K562 (cell line): Measurements from ENCODE around the gene CHPF. TPM values are rescaled to one million over a fixed set of nuclear protein-coding genes. Genes with fewer than 3 reads are reported as not detected.

Experiments used
- ARID2 ChIP-seq: fragments of 450-650 bp; IDR thresholded peaks from 2 replicates; pipeline ENCODE4 v1.6.1; 2017; ENCODE audit warnings: antibody characterized with exemption, mild to moderate bottlenecking
- MTA3 ChIP-seq: fragments of 450-650 bp; formaldehyde crosslinking; IDR thresholded peaks from 2 replicates; pipeline ENCODE4 v1.6.1; 2017; ENCODE audit warnings: mild to moderate bottlenecking, borderline replicate concordance
- MYBL2 ChIP-seq, 2 experiments: fragments of 450-650 bp in 1 of 2; sonication (generic) in 1 of 2; formaldehyde crosslinking in 1 of 2; IDR thresholded peaks; 2 replicates each; pipeline versions ENCODE4 v1.6.1 to v1.8.1; 2017 to 2022; ENCODE audit warnings: borderline replicate concordance in 1 of 2, inconsistent platforms in 1 of 2, low read depth in 1 of 2, mild to moderate bottlenecking in 1 of 2, missing genetic modification reagents in 1 of 2, moderate library complexity in 1 of 2
- PCBP2 ChIP-seq: fragments of 200-400 bp; formaldehyde crosslinking; IDR thresholded peaks from 2 replicates; pipeline ENCODE4 v1.6.1; 2018; ENCODE audit warnings: low read length, low read depth, mild to moderate bottlenecking, moderate library complexity; ENCODE audit not compliant: poor library complexity, severe bottlenecking
- STAT5A ChIP-seq: IDR thresholded peaks from 2 replicates; pipeline ENCODE4 v1.6.1; 2012; ENCODE audit warnings: low read length, inconsistent platforms, borderline replicate concordance
- TEAD4 ChIP-seq, 2 experiments: sonication (generic) in 1 of 2; formaldehyde crosslinking in 1 of 2; IDR thresholded peaks; 2 replicates each; pipeline versions ENCODE4 v1.6.1 to v1.8.0; 2012 to 2022; ENCODE audit warnings: borderline replicate concordance in 1 of 2, inconsistent platforms in 1 of 2, low read length in 1 of 2, mild to moderate bottlenecking in 1 of 2, missing genetic modification reagents in 1 of 2
- TRIM24 ChIP-seq, 2 experiments: fragments of 450-650 bp; IDR thresholded peaks; 2 replicates each; pipeline ENCODE4 v1.6.1; 2016
- ZNF23 ChIP-seq: fragments of 250-450 bp; sonication (Bioruptor Pico); IDR thresholded peaks from 2 replicates; pipeline ENCODE4 v1.4.0; 2020; ENCODE audit warnings: mild to moderate bottlenecking
- ZNF395 ChIP-seq: fragments of 200-800 bp; sonication (Bioruptor generic); IDR thresholded peaks from 2 replicates; pipeline ENCODE4 v1.6.1; 2017; ENCODE audit warnings: missing genetic modification characterization, missing compliant biosample characterization
- ZNF644 ChIP-seq: fragments of 200-800 bp; sonication (Bioruptor generic); IDR thresholded peaks from 2 replicates; pipeline ENCODE4 v1.6.1; 2016; ENCODE audit warnings: low read depth, missing genetic modification characterization, missing compliant biosample characterization
- polyA plus RNA-seq, 8 experiments: library from polyadenylated mRNA; depleted of rRNA in 4 of 8; stranded (reverse) in 5 of 8; unstranded in 3 of 8; fragments of >200 nt; fragmentation: Nextera tagmentation in 2 of 8; fragmentation: Illumina TruSeq in 1 of 8; extraction: Ambion mirVana in 2 of 8; extraction: Trizol in 1 of 8; gene quantifications; 2 replicates each; pipeline versions ENCODE4 v1.2.1 to v1.2.3, GENCODE V29; 2011 to 2014; ENCODE audit warnings: inconsistent platforms in 1 of 8, missing spikeins in 1 of 8
- total RNA-seq, 7 experiments: library from RNA; depleted of rRNA in 6 of 7; stranded (reverse); fragments of >200 nt in 6 of 7; fragmentation: Illumina TruSeq in 2 of 7; extraction: Trizol in 2 of 7; gene quantifications; 2 replicates each; pipeline versions ENCODE4 v1.2.1 to v1.2.3, GENCODE V29; 2011 to 2021; ENCODE audit warnings: low replicate concordance in 1 of 7
- TF ChIP-seq, protein P1 (sequence below): fragments of 450-650 bp; IDR thresholded peaks from 2 replicates; pipeline ENCODE4 v1.6.1; 2016
- TF ChIP-seq, protein P2 (sequence below), 2 experiments: fragments of 250-450 bp in 1 of 2; fragments of 450-650 bp in 1 of 2; sonication (Bioruptor Pico) in 1 of 2; IDR thresholded peaks; 2 replicates each; pipeline versions ENCODE4 v1.6.1 to v1.8.0; 2016 to 2021; ENCODE audit warnings: mild to moderate bottlenecking in 2 of 2, moderate library complexity in 2 of 2, missing compliant biosample characterization in 1 of 2, missing genetic modification characterization in 1 of 2
- TF ChIP-seq, protein P3 (sequence below), 2 experiments: fragments of 450-650 bp; formaldehyde crosslinking in 1 of 2; IDR thresholded peaks; 2 replicates each; pipeline versions ENCODE4 v1.4.0 to v1.6.1; 2014 to 2020; ENCODE audit warnings: mild to moderate bottlenecking in 2 of 2, borderline replicate concordance in 1 of 2, low read depth in 1 of 2

Gene CHPF
- total and polyA plus RNA-seq, 9 of the 15 experiments (the other 6 are each of a cell fraction or from before 2014, with no cell fraction given): 0.15 to 57.2 (median 7.9) TPM

DNA sequence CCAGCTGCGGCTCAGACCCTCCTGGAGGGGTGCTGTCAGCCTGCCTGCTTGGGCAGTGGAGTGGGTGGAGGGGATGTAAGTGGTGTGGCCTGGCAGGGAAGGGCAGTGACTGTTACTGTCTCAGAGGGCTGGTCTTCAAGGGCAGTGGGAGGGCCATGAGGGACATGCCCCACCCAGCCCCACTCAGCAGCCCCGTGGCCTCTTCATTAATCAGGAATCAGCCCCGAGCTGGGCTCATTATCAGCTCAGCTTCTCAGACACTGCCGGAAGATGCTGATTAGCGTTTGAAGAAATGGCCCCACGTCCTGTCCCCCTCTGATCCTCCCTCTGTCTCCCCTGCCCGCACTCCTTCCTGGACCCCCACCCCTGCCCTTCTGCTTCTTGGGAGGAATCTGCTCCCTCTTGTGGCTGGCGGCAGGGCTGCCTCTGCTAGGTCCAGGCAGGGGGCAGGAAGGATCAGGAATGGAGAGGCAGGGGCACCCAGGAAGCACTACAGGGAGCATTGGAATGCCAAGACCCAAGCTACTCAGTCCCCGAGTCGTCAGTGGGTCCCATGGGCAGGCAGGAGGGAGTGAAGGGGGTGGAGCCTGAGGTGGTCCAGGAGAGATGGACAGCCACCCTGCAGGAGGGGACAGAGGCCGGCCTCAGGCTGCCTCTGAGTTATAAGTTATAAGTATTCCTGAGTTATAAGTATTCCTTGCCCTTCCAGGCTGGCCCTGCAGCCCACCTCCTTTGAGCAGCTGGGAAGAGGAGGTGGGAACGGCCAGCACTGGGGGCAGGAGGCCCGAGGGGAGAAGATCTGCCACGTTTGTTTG lies 22.3 kb downstream of the CHPF start (continued):
- TF ChIP-seq ZNF395 (no peak), TRIM24 (IDR thresholded peaks at IDR 0.05) (peak in 1 of 2 experiments; percentile 31; a peak in 1 of 4 replicates), STAT5A (peak; percentile 41; the same call in 1 of the 2 replicates), PCBP2 (no peak), ZNF23 (CRISPR knock-in tag) (peak; percentile 83), TEAD4 (IDR thresholded peaks at IDR 0.05; ENCODE audit: low read length) (peak; percentile 77), TEAD4 (CRISPR knock-in tag; IDR thresholded peaks at IDR 0.05; ENCODE audit: borderline replicate concordance) (no peak), MYBL2 (IDR thresholded peaks at IDR 0.05; ENCODE audit: low read depth) (no peak), MYBL2 (CRISPR knock-in tag; IDR thresholded peaks at IDR 0.05; ENCODE audit: borderline replicate concordance) (no peak), ARID2 (peak; percentile 52; the same call in 1 of the 2 replicates), MTA3 (0 out of 2 replicates have a peak, but pooled peaks have one; percentile 49), ZNF644 (0 out of 2 replicates have a peak, but pooled peaks have one; percentile 60)
- TF ChIP-seq, protein P1, sequence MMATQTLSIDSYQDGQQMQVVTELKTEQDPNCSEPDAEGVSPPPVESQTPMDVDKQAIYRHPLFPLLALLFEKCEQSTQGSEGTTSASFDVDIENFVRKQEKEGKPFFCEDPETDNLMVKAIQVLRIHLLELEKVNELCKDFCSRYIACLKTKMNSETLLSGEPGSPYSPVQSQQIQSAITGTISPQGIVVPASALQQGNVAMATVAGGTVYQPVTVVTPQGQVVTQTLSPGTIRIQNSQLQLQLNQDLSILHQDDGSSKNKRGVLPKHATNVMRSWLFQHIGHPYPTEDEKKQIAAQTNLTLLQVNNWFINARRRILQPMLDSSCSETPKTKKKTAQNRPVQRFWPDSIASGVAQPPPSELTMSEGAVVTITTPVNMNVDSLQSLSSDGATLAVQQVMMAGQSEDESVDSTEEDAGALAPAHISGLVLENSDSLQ: peak; percentile 66
- TF ChIP-seq, protein P2, sequence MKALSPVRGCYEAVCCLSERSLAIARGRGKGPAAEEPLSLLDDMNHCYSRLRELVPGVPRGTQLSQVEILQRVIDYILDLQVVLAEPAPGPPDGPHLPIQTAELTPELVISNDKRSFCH (CRISPR knock-in tag; IDR thresholded peaks at IDR 0.05): no peak
- TF ChIP-seq, protein P2 (tag; IDR thresholded peaks at IDR 0.05): peak; percentile 51; the same call in 1 of the 2 replicates
- TF ChIP-seq, protein P3, sequence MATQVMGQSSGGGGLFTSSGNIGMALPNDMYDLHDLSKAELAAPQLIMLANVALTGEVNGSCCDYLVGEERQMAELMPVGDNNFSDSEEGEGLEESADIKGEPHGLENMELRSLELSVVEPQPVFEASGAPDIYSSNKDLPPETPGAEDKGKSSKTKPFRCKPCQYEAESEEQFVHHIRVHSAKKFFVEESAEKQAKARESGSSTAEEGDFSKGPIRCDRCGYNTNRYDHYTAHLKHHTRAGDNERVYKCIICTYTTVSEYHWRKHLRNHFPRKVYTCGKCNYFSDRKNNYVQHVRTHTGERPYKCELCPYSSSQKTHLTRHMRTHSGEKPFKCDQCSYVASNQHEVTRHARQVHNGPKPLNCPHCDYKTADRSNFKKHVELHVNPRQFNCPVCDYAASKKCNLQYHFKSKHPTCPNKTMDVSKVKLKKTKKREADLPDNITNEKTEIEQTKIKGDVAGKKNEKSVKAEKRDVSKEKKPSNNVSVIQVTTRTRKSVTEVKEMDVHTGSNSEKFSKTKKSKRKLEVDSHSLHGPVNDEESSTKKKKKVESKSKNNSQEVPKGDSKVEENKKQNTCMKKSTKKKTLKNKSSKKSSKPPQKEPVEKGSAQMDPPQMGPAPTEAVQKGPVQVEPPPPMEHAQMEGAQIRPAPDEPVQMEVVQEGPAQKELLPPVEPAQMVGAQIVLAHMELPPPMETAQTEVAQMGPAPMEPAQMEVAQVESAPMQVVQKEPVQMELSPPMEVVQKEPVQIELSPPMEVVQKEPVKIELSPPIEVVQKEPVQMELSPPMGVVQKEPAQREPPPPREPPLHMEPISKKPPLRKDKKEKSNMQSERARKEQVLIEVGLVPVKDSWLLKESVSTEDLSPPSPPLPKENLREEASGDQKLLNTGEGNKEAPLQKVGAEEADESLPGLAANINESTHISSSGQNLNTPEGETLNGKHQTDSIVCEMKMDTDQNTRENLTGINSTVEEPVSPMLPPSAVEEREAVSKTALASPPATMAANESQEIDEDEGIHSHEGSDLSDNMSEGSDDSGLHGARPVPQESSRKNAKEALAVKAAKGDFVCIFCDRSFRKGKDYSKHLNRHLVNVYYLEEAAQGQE (IDR thresholded peaks at IDR 0.05; ENCODE audit: borderline replicate concordance): peak; percentile 69
- TF ChIP-seq, protein P3 (CRISPR knock-in tag; IDR thresholded peaks at IDR 0.05; ENCODE audit: low read depth): no peak
